ENCODE measurements around the gene CISD1. TPM values are rescaled to one million over a fixed set of nuclear protein-coding genes. Genes with fewer than 3 reads are reported as not detected.
A peak's percentile ranks its signal among the peaks of the same experiment; 100 is the strongest.

The CISD1 gene
- total and polyA plus RNA-seq, 2 donors (not counting 3 experiments of a cell fraction or from before 2014, with no cell fraction given): 25.5 to 53.0 TPM

GRCh38 chr10:58335306-58336005, 66.5 kb downstream of the CISD1 start:
- ChIA-PET CTCF (interaction anchor here (0.8 to 1.2 kb wide), 3 partner anchors 35 to 61 kb away, joined by 3 to 4 read pairs (median 3); no protein-coding TSS in a partner anchor), POLR2A (interaction anchor here (1.4 kb wide), 2 partner anchors 50 to 67 kb away, joined by 6 read pairs; partner anchors contain the start of genes CISD1, IPMK and TFAM)
- H3K4me1 ChIP-seq (ENCODE audit: control insufficient read depth, extremely low read depth, insufficient read depth, low read length): peaks cover 5% of the 10 kb centered on the region
- TSS peak; percentile 40 for BruUV-seq (replicated peaks)
- TF ChIP-seq GATA2 (IDR thresholded peaks at IDR 0.05; ENCODE audit: insufficient read depth, insufficient read length, low read depth, low read length) (no peak), MYC (IDR thresholded peaks at IDR 0.05; ENCODE audit: low read depth, low read length) (no peak), FOS (IDR thresholded peaks at IDR 0.05; ENCODE audit: borderline replicate concordance, insufficient read depth, low read length) (peak; percentile 80), POLR2A (IDR thresholded peaks at IDR 0.05; ENCODE audit: low read depth, low read length) (no peak), POLR2AphosphoS5 (IDR thresholded peaks at IDR 0.05; ENCODE audit: insufficient read depth, low read depth, low read length) (no peak), JUN (IDR thresholded peaks at IDR 0.05; ENCODE audit: borderline replicate concordance, insufficient read depth, insufficient read length, low read depth) (peak; percentile 18), EZH2 (IDR thresholded peaks at IDR 0.05; ENCODE audit: borderline replicate concordance, low read depth, low read length, severe bottlenecking) (no peak)
- TF ChIP-seq, protein P1, sequence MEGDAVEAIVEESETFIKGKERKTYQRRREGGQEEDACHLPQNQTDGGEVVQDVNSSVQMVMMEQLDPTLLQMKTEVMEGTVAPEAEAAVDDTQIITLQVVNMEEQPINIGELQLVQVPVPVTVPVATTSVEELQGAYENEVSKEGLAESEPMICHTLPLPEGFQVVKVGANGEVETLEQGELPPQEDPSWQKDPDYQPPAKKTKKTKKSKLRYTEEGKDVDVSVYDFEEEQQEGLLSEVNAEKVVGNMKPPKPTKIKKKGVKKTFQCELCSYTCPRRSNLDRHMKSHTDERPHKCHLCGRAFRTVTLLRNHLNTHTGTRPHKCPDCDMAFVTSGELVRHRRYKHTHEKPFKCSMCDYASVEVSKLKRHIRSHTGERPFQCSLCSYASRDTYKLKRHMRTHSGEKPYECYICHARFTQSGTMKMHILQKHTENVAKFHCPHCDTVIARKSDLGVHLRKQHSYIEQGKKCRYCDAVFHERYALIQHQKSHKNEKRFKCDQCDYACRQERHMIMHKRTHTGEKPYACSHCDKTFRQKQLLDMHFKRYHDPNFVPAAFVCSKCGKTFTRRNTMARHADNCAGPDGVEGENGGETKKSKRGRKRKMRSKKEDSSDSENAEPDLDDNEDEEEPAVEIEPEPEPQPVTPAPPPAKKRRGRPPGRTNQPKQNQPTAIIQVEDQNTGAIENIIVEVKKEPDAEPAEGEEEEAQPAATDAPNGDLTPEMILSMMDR (IDR thresholded peaks at IDR 0.05; ENCODE audit: extremely low read depth in 1 of 2, insufficient read depth in 1 of 2, low read depth in 1 of 2, low read length in 2 of 2): no peak
- TF ChIP-seq, protein P2, sequence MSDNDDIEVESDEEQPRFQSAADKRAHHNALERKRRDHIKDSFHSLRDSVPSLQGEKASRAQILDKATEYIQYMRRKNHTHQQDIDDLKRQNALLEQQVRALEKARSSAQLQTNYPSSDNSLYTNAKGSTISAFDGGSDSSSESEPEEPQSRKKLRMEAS (IDR thresholded peaks at IDR 0.05; ENCODE audit: insufficient read depth, insufficient read length): no peak
- peak overlapping the region; percentile 48 for H3K27ac ChIP-seq (ENCODE audit: insufficient read depth, low read depth, low read length)
- H3K36me3 ChIP-seq (ENCODE audit: control insufficient read depth in 2 of 2, extremely low read depth in 1 of 2, insufficient read depth in 2 of 2, low read length in 2 of 2): no peaks in the 10 kb centered on the region
- H3K9me1 ChIP-seq (replicated peaks; ENCODE audit: control insufficient read depth, extremely low read depth, insufficient read depth, low read length): no peaks in the 10 kb centered on the region
- DNase-seq (ENCODE audit: low read depth, low spot score) (peak; percentile 63), FAIRE-seq (no peak)
- H3K27me3 ChIP-seq (ENCODE audit: control insufficient read depth in 2 of 2, insufficient read depth in 2 of 2, low read length in 2 of 2): peaks cover 16 to 17% of the 10 kb centered on the region in 2 experiments
- H3K9ac ChIP-seq (replicated peaks; ENCODE audit: extremely low read depth, insufficient read depth, low read length): peak overlapping the region; percentile 82
- no peaks in the 10 kb centered on the region for H3K9me3 ChIP-seq (replicated peaks; ENCODE audit: control insufficient read depth, insufficient read depth, low read length)
- dilution Hi-C loops (cut with MboI; ENCODE audit: extremely low pct_ligation_motif_present, low sequenced_read_pairs): no loop called here
- H4K20me1 ChIP-seq (replicated peaks; ENCODE audit: control insufficient read depth, extremely low read depth, insufficient read depth, low read length): no peaks in the 10 kb centered on the region
- intact Hi-C loops (cut with micrococcal nuclease): loop anchor here (1.0 kb wide), 1 partner anchor 66 kb away; the partner anchor contains the start of gene CISD1
- H3K79me2 ChIP-seq (ENCODE audit: control insufficient read depth, insufficient read depth, low read length): peaks cover 34% of the 10 kb centered on the region
- peak overlapping the region; percentile 65 to 82 (median 73) for H3K4me3 ChIP-seq (replicated peaks in 1 of 3; ENCODE audit: insufficient read depth in 1 of 3, low read depth in 1 of 3, low read length in 3 of 3)
- peak overlapping the region; percentile 87 for H3K4me2 ChIP-seq (ENCODE audit: insufficient read depth, low read length)
- H2AFZ ChIP-seq (ENCODE audit: low read depth, low read length): peak overlapping the region; percentile 94
